ENCODE results near the gene UBXN2A. TPM values are rescaled to one million over a fixed set of nuclear protein-coding genes. Genes with fewer than 3 reads are reported as not detected.

UBXN2A gene
- total RNA-seq, 1 experiment from 2014 or later: 15.1 TPM

GRCh38 chr2:23918837-23919489 lies 21.3 kb upstream of the UBXN2A start:
- CTCF ChIA-PET: no interaction called here
- Mint-ChIP-seq H3K27me3 (ENCODE audit: unreplicated experiment) (no peaks in the 10 kb centered on the region), H3K27ac (ENCODE audit: unreplicated experiment) (no peak overlapping the region), H3K36me3 (ENCODE audit: insufficient read depth, unreplicated experiment) (no peaks in the 10 kb centered on the region), H3K4me3 (ENCODE audit: low read depth, unreplicated experiment) (no peak overlapping the region), H3K9me3 (ENCODE audit: low read depth, unreplicated experiment) (no peaks in the 10 kb centered on the region), H3K4me1 (ENCODE audit: low read depth, unreplicated experiment) (peaks cover 34% of the 10 kb centered on the region)
- no peak for DNase-seq
- intact Hi-C loops (cut with micrococcal nuclease; ENCODE audit: unreplicated experiment): no loop called here
- TF ChIP-seq CTCF (IDR thresholded peaks at IDR 0.05; ENCODE audit: unreplicated experiment): no peak
- BruUV-seq (replicated peaks): no TSS peak

- no peak for DNase-seq
- CTCF ChIA-PET: interaction anchor here (1.5 to 2.1 kb wide), 3 partner anchors 100 to 159 kb away, joined by 3 to 8 read pairs (median 8); partner anchors contain the start of genes SF3B6 and TP53I3
- no TSS peak for BruUV-seq (replicated peaks)
- no peaks in the 10 kb centered on the region for H3K9me3 Mint-ChIP-seq (ENCODE audit: low read depth, unreplicated experiment)
- no peak for TF ChIP-seq CTCF (IDR thresholded peaks at IDR 0.05; ENCODE audit: unreplicated experiment)
- peaks cover 28% of the 10 kb centered on the region for H3K36me3 Mint-ChIP-seq (ENCODE audit: insufficient read depth, unreplicated experiment)
- peaks cover 45% of the 10 kb centered on the region for H3K4me1 Mint-ChIP-seq (ENCODE audit: low read depth, unreplicated experiment)
- H3K27ac Mint-ChIP-seq (ENCODE audit: unreplicated experiment): peak overlapping the region; percentile 94
- H3K4me3 Mint-ChIP-seq (ENCODE audit: low read depth, unreplicated experiment): peak overlapping the region; percentile 99
- no peaks in the 10 kb centered on the region for H3K27me3 Mint-ChIP-seq (ENCODE audit: unreplicated experiment)
- intact Hi-C loops (cut with micrococcal nuclease; ENCODE audit: unreplicated experiment): loop anchor here (5.0 kb wide), 1 partner anchor 153 kb away; the partner anchor contains the start of gene SF3B6
These were observed 15.5 kb upstream of the UBXN2A start for GRCh38 chr2:23924589-23925359.

- peak; percentile 39 for DNase-seq
- Mint-ChIP-seq H3K4me3 (ENCODE audit: low read depth, unreplicated experiment) (peak overlapping the region; percentile 99), H3K27ac (ENCODE audit: unreplicated experiment) (peak overlapping the region; percentile 94), H3K36me3 (ENCODE audit: insufficient read depth, unreplicated experiment) (peaks cover 28% of the 10 kb centered on the region), H3K9me3 (ENCODE audit: low read depth, unreplicated experiment) (no peaks in the 10 kb centered on the region), H3K27me3 (ENCODE audit: unreplicated experiment) (no peaks in the 10 kb centered on the region), H3K4me1 (ENCODE audit: low read depth, unreplicated experiment) (peaks cover 45% of the 10 kb centered on the region)
- CTCF ChIA-PET: interaction anchor here (1.2 to 2.1 kb wide), 5 partner anchors 52 to 158 kb away, joined by 3 to 11 read pairs (median 8); partner anchors contain the start of genes SF3B6, TP53I3 and WDCP
- TSS peak; percentile 35 for BruUV-seq (replicated peaks)
- intact Hi-C loops (cut with micrococcal nuclease; ENCODE audit: unreplicated experiment): loop anchor here (5.0 kb wide), 1 partner anchor 152 kb away; the partner anchor contains the start of gene SF3B6
- TF ChIP-seq CTCF (IDR thresholded peaks at IDR 0.05; ENCODE audit: unreplicated experiment): no peak
These were observed 14.5 kb upstream of the UBXN2A start for GRCh38 chr2:23925702-23926289.

- Mint-ChIP-seq H3K4me1 (ENCODE audit: low read depth, unreplicated experiment) (peaks cover 45% of the 10 kb centered on the region), H3K9me3 (ENCODE audit: low read depth, unreplicated experiment) (no peaks in the 10 kb centered on the region), H3K27ac (ENCODE audit: unreplicated experiment) (peak overlapping the region; percentile 94), H3K4me3 (ENCODE audit: low read depth, unreplicated experiment) (peak overlapping the region; percentile 99), H3K27me3 (ENCODE audit: unreplicated experiment) (no peaks in the 10 kb centered on the region), H3K36me3 (ENCODE audit: insufficient read depth, unreplicated experiment) (peaks cover 28% of the 10 kb centered on the region)
- BruUV-seq (replicated peaks): no TSS peak
- TF ChIP-seq CTCF (IDR thresholded peaks at IDR 0.05; ENCODE audit: unreplicated experiment): no peak
- CTCF ChIA-PET: interaction anchor here (0.6 to 2.1 kb wide), 14 partner anchors 14 to 158 kb away, joined by 3 to 15 read pairs (median 6); partner anchors contain the start of genes SF3B6, TP53I3, UBXN2A and WDCP
- peak; percentile 41 for DNase-seq
- intact Hi-C loops (cut with micrococcal nuclease; ENCODE audit: unreplicated experiment): loop anchor here (5.0 kb wide), 1 partner anchor 151 kb away; the partner anchor contains the start of gene SF3B6
These were observed 13.9 kb upstream of the UBXN2A start for GRCh38 chr2:23926290-23926749.

All from Calu3 (cell line).